K562 (cell line): Measurements from ENCODE around the gene SETD1B.

ENCODE experiments used
- CBX2 ChIP-seq: fragments of 200-600 bp; sonication (generic); IDR thresholded peaks from one replicate; pipeline ENCODE4 v1.6.1; 2012; ENCODE audit warnings: mild to moderate bottlenecking, low read length, inconsistent platforms; ENCODE audit not compliant: insufficient read depth, poor library complexity, severe bottlenecking
- CTCF ChIP-seq, 3 experiments: IDR thresholded peaks in 2 of 3; conservative IDR thresholded peaks in 1 of 3; 2 replicates each; pipeline ENCODE4 v1.5.1; 2011 to 2012; ENCODE audit warnings: low read length in 3 of 3, mild to moderate bottlenecking in 3 of 3, control low read depth in 2 of 3, improper control_type of control experiment in 1 of 3, inconsistent platforms in 1 of 3, low read depth in 1 of 3, mixed read lengths in 1 of 3, moderate library complexity in 1 of 3; ENCODE audit not compliant: insufficient read depth in 2 of 3
- EZH2 ChIP-seq: IDR thresholded peaks from 2 replicates; pipeline ENCODE4 v1.6.1; 2012; ENCODE audit warnings: low read depth, mild to moderate bottlenecking, inconsistent platforms, low read length, borderline replicate concordance
- HDAC2 ChIP-seq: fragments of 450-650 bp; IDR thresholded peaks from 2 replicates; pipeline ENCODE4 v1.6.1; 2016; ENCODE audit warnings: mild to moderate bottlenecking
- MAX ChIP-seq: sonication (generic); formaldehyde crosslinking; IDR thresholded peaks from 2 replicates; pipeline ENCODE4 v1.9.0; 2022; ENCODE audit warnings: mild to moderate bottlenecking, missing genetic modification reagents
- MCM2 ChIP-seq: fragments of 450-650 bp; IDR thresholded peaks from 2 replicates; pipeline ENCODE4 v1.6.1; 2017; ENCODE audit warnings: low read depth, mild to moderate bottlenecking
- POLR2A ChIP-seq: fragments of 450-650 bp; conservative IDR thresholded peaks from 2 replicates; pipeline ENCODE4 v1.6.1; 2016
- ZNF639 ChIP-seq, 2 experiments: fragments of 200-800 bp in 1 of 2; sonication (Bioruptor generic) in 1 of 2; sonication (generic) in 1 of 2; formaldehyde crosslinking in 1 of 2; IDR thresholded peaks in 1 of 2; conservative IDR thresholded peaks in 1 of 2; 2 replicates each; pipeline versions ENCODE4 v1.5.0 to v1.6.1; 2016 to 2020; ENCODE audit warnings: missing compliant biosample characterization in 1 of 2, missing genetic modification characterization in 1 of 2, missing genetic modification reagents in 1 of 2
- TF ChIP-seq, protein P1 (sequence below), 3 experiments: fragments of 200-800 bp in 1 of 3; fragments of 250-450 bp in 1 of 3; fragments of 450-650 bp in 1 of 3; sonication (Bioruptor Pico) in 1 of 3; sonication (Bioruptor generic) in 1 of 3; formaldehyde crosslinking in 1 of 3; IDR thresholded peaks; 2 replicates each; pipeline versions ENCODE4 v1.6.1 to v1.8.0; 2016 to 2022; ENCODE audit warnings: mild to moderate bottlenecking in 2 of 3, missing genetic modification characterization in 2 of 3, missing compliant biosample characterization in 1 of 3, moderate library complexity in 1 of 3

DNA sequence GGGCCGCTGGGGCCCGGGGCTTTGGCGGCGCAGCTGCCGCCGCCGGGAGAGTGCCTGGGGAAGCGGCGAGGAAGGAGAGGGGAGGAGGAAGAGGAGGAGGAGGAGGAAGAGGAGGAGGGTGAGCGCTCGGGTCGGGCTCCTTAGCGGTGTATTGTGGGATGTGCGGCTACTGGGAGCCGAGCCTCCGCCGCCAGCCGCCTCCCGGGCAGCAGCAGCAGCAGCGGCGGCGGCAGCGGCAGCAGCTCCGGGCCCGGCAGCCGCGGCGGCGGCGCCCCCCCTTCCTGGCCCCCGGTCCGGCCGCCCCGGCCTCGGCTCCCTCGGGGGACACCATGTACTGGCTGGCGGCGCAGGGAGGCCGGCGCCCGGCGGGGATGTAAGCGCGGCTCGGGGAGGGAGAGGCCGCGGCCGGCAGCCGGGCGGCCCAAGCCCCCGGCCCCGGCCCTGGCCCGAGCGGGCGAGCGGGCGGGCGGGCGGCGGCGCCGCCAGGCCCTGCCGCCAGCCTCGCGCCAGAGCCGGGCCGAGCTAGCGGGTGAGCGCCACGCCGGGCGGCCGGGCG is at the start of gene SETD1B:
- TF ChIP-seq EZH2 (no peak), MCM2 (no peak), MAX (CRISPR knock-in tag) (no peak), HDAC2 (no peak), CBX2 (no peak), CTCF (IDR thresholded peaks at IDR 0.05 in 2 of 3, conservative IDR thresholded peaks at IDR 0.05 in 1 of 3; ENCODE audit: insufficient read depth in 2 of 3, low read depth in 1 of 3, low read length in 3 of 3) (no peak), POLR2A (no peak), ZNF639 (CRISPR knock-in tag; conservative IDR thresholded peaks at IDR 0.05 in 1 of 2, IDR thresholded peaks at IDR 0.05 in 1 of 2) (no peak)
- TF ChIP-seq, protein P1, sequence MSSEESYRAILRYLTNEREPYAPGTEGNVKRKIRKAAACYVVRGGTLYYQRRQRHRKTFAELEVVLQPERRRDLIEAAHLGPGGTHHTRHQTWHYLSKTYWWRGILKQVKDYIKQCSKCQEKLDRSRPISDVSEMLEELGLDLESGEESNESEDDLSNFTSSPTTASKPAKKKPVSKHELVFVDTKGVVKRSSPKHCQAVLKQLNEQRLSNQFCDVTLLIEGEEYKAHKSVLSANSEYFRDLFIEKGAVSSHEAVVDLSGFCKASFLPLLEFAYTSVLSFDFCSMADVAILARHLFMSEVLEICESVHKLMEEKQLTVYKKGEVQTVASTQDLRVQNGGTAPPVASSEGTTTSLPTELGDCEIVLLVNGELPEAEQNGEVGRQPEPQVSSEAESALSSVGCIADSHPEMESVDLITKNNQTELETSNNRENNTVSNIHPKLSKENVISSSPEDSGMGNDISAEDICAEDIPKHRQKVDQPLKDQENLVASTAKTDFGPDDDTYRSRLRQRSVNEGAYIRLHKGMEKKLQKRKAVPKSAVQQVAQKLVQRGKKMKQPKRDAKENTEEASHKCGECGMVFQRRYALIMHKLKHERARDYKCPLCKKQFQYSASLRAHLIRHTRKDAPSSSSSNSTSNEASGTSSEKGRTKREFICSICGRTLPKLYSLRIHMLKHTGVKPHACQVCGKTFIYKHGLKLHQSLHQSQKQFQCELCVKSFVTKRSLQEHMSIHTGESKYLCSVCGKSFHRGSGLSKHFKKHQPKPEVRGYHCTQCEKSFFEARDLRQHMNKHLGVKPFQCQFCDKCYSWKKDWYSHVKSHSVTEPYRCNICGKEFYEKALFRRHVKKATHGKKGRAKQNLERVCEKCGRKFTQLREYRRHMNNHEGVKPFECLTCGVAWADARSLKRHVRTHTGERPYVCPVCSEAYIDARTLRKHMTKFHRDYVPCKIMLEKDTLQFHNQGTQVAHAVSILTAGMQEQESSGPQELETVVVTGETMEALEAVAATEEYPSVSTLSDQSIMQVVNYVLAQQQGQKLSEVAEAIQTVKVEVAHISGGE (CRISPR knock-in tag; IDR thresholded peaks at IDR 0.05), result no peak
